Cerebellar nuclear complex (tissue), 1 donor: ENCODE measurements around the gene SFXN4.
A peak's percentile ranks its signal among the peaks of the same experiment; 100 is the strongest.

Experiments
- DNase-seq, 2 experiments: peaks; one replicate each; lab custom pipeline; 2025; lab: John Stamatoyannopoulos, UW

The SFXN4 gene, protein sequence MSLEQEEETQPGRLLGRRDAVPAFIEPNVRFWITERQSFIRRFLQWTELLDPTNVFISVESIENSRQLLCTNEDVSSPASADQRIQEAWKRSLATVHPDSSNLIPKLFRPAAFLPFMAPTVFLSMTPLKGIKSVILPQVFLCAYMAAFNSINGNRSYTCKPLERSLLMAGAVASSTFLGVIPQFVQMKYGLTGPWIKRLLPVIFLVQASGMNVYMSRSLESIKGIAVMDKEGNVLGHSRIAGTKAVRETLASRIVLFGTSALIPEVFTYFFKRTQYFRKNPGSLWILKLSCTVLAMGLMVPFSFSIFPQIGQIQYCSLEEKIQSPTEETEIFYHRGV

DNA sequence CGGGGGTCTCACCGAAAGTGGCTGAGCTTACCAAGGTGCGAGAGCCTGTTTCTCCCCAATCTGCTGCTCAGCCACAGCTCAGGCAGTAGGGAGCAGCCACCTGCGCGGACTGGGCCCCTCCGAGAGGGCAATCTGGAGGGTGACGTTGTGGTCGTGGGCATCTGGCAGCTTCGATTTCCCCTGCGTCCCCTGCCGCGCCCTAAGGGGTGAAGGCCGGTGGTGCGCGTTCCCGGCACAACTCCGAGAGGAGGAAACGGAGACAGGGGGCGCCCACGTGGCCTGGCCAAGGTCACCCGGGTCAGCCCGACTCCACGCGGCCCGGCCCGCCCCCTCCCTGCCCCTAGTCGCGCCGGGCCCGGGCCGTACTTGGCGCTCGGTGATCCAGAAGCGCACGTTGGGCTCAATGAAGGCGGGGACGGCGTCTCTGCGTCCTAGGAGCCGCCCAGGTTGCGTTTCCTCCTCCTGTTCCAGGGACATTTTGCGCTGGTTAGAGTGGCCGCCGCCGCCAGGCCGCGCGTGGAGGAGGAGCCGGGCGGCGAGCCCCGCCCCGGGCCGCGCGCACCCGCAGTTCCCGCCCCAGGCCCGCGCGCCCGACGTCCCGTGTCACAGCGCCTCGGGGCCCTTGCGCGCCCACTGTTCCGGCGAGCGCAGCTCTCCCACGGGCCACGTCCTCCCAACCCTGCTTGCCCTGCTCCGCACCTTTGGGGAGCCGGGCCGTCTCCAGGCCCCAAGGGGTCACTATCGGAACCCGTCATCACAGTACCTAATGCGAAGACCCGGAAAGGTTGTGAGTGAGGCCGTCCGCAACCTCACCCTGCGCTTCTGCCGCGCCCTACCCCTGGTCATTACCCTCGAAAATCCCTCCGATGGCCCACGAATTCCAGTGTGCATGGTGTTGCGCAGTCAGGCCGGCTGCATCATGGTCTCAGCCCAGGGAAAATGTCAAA is at the start of gene SFXN4:
Gene SFXN4, minus strand, starts transcription at position 544 of the 947 bp plus-strand sequence. Its CDS starts 67 bp downstream, at position 477.
- DNase-seq, result peak in 1 of 2 experiments; percentile 31

- no peak for DNase-seq
Measured at GRCh38 chr10:119211625-119212441, 46.3 kb upstream of the SFXN4 start.

DNA sequence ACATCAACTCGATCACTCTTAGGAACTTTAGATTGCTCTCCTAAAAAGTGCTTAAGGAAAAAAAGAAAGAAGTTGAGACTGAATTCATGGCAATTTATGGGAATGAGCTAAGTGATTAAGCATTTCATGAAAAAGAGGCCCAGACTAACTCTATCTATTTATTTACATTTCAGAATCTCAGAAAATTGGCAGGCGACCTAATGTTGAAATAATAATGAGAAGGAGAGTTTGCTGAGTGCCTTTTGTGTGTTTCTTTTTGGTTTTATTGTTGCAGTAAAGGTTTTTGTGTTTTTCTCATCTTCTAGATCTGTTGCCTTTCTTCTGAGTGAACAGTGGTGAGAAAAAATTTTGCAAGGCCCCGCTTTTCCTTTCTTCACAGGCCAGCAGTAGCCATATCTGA is 45.7 kb upstream of the SFXN4 start:
- DNase-seq, result no peak

DNA sequence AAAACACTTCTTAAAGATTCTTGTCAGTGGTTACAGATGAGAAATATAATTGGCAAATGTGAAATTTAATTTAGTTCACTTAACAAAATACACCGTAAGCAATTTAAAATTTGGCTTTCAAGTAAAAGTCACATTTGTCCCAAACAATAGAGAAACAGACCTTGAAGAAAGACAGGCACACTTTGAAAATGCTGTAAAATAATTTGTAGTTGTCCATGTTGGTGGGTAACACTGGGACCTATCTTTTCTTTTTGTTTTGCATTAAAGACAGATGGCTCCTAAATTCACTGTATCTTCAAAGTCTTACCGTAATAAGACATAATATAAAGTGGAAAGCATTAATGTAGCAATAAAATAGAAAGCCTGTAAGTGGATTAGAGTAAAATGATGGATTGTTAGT is 45.1 kb upstream of the SFXN4 start:
- no peak for DNase-seq

DNA sequence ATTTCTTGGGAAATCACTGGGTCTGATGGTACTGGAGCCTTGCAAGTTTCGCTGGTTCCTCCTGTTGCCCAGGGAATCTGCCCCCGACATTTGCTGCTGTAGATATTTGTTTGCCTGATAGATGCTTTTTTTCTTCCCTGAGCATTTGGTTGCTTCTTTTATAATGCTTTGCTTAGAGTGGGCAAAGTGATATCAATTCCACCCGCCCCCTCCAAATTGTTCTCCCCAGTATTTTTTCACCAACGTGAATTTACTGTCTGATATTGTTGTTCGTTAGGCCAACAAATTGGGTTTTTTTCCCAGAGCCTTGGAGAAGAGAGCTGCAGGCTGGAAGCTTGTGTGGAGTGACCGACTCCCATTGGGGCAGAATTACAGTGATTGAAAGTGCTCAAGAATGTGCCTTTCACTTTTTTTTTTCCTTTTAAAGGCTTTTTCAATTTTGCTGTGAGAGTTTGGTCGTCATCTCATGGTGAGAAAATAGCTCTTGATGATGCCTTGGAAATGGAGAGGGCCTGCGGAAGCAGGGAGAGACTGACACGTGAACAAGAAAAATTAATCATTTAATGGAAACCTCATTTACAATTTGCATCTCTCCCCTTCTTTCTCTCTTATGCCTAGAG is 44.3 kb upstream of the SFXN4 start:
- DNase-seq, result no peak

- DNase-seq, result no peak
Measured at GRCh38 chr10:119209035-119209735, 43.7 kb upstream of the SFXN4 start.

GRCh38 chr10:119208553-119208940 is 43.0 kb upstream of the SFXN4 start:
- no peak for DNase-seq

GRCh38 chr10:119207713-119208552 is 42.4 kb upstream of the SFXN4 start:
- no peak for DNase-seq

DNA sequence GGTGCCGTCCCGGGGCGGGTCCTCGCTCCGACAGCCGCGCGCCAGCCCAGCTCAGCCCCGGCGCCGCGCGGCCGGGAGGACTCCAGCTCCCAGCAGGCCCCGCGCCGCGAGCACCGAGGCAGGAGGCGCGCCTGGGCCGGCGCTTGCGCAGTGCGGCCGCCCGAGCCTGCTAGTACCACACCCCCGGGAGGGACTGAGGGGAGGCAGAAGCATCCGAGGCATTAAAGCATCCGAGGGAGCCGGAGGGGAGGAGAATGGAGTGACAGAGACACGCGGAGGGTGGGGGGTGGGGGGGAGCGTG is 41.8 kb upstream of the SFXN4 start, which contains the start of gene GRK5:
Gene GRK5, plus strand, starts transcription at position 206 of the 301 bp plus-strand sequence. CDS start 347 bp downstream, outside the sequence.
- DNase-seq, result peak; percentile 55 to 56

DNA sequence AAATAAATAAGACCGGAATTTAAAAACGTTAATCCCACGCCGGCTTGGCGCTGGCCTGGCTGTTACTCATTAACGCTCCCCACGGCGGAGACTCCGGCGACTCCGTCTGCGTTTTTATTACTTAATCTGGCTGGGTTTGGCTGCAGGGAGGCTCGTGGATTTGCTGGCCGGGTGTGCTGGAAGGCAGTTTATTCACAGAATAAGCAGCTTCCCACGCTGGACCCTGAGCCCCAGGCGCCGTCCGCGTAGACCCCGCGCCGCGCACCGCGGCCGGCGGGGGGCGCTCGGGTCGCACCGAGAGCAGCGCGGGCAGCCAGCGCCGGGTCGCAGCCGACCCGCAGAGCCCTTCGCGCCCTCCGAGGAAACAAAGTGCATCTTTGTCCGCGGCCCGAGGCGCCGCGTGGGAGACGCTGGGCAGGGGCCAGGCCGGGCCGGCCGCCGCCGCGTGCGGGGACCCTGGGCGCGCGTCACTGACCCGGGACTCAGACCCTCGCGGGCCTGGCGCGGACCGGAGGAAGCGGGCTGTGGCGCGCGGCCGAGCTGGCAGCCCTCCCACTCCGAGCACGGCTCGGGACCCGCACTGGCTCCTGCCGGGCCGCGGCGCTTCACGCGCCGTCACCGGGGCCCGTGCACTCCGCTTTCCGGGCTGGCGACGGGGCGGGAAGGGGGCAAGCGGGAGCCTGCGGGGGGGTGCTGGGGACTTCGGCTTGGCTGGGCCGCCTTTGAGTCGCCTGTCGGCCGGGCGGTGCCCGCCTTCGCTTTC is 41.3 kb upstream of the SFXN4 start:
- no peak for DNase-seq

GRCh38 chr10:119205894-119206602 is 40.5 kb upstream of the SFXN4 start:
- DNase-seq, result no peak

GRCh38 chr10:119203006-119203405 is 37.5 kb upstream of the SFXN4 start:
- no peak for DNase-seq

DNA sequence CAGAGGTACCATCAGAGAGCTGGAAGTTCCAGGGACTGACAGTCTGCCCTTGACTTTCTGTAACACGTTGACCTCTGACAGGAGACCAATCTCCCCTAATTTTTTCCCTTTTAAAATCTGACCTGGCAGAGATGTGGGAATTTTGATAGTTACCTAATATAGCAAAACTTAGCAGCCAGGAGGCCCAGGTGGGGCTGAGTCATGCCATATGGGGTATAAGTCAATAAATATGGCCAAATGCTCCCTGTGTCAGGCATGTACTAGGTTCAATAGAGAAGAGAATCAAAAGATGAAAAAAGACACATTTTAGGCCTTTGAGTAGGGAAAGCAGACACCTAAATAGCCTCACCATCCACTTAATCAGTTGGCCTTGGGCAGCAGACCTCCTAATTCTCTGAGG is 35.7 kb upstream of the SFXN4 start:
- DNase-seq, result no peak

GRCh38 chr10:119199231-119199992 is 33.9 kb upstream of the SFXN4 start:
- peak in 1 of 2 experiments; percentile 55 for DNase-seq

DNA sequence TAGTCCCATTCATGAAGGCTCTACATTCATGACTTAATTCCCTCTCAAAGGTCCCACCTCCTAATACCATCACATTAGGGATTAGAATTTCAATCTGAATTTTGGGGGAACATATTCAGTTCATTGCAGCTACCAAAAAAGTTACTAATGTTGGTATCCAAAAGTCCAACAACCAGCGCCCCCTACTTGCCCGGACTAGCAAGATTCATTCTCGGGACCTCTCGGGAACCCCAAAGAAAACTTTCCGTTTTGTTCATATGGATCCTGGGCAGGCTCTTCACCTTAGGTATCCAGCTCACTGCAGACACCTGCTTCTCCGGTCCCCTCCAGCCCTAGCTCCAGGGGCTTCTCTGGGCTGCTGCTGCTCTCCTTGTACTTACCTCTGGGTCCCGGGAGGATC is 32.9 kb upstream of the SFXN4 start:
- DNase-seq, result no peak

DNA sequence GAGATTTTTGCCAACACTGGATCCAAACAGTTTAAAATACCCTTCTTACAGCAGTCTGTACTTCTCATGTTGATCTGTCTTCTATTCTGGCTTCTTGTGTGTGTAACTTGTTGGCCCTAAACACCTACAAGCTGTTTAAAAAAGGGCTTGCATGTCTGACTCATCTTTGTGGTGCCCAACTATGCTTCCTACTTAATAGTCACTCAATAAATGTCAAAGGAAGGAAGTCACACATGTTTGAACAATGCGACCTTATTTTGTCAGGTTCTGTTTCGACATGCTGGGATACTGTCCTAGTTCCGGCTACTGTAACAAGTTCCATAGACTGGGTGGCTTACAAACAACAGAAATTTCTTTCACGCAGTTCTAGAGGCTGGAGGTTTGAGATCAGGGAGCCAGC is 32.4 kb upstream of the SFXN4 start:
- no peak for DNase-seq

DNA sequence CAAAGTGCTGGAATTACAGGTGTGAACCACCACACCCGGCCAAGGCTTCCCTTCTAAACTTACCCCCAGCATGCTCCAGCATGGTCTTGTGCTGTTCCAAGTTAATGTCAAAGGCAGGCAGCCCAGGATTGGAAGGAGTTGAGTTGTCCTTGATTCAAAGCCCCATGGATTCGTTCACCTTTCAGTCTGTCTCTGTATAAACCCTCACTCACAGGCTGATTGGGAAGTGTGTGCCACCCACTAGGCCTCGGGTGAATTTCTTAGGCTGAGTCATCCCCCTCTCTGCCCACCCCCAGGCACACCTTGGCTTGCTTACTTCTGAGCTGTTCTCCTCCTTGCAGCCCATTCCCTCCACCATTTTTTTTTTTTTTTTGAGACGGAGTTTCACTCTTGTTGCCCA is 26.4 kb upstream of the SFXN4 start:
- DNase-seq, result no peak
